HG02870 (cell line): ENCODE results near the gene NCEH1.
"Not testable (repeated sequence)": the region's sequence is repeated elsewhere in the genome, so short reads cannot be mapped to it uniquely, and the experiment has no call there.

ENCODE experiments used
- ATAC-seq: cut with Tn5 transposase; IDR thresholded peaks from one replicate; pipeline ENCODE4 v1.9.1; 2021; ENCODE audit warnings: mild to moderate bottlenecking, moderate library complexity; ENCODE audit not compliant: unreplicated experiment

Gene NCEH1

GRCh38 chr3:172708921-172709773 is 1.7 kb downstream of the NCEH1 start:
- ATAC-seq, result no peak

DNA sequence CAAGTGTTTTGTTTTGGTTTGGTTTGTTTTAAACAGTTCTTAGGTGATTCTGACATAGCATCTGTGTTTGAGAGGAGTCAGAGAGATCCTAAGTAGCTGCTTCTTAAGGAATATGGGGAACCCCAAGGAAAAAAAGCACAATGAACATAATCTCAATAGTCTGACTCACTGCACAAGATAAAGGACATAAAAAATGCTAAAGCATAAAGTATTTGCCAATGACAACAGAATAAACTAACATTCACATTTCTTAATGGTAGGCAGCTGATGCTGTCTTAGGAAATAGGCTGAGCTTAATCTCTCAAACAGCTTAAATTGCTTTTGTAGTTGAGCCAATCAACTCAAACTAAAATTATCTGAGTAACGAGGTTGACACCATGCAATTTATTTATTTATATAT is 2.9 kb downstream of the NCEH1 start:
- no peak for ATAC-seq

DNA sequence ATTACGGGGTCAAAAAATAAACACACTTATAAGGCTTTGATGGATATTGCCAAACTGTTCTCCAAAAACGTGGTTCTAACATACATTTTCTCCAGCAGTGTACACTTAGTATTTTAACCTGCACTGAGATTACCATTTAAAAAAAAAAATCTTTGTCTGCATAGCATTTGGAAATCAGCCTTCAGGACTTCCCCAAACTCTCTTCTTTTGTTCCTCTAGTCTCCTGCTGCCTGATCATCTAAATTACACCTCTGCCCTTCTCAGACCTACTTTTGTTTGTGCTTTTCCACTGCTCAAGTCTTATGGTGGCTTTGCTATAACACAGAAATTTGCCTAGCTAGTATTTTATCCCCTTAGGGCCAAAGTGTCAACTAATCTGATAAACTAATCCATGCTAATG is 3.8 kb downstream of the NCEH1 start:
- ATAC-seq, result no peak

GRCh38 chr3:172705170-172705569 is 5.7 kb downstream of the NCEH1 start:
- no peak for ATAC-seq

GRCh38 chr3:172704001-172704400 is 6.9 kb downstream of the NCEH1 start:
- no peak for ATAC-seq

DNA sequence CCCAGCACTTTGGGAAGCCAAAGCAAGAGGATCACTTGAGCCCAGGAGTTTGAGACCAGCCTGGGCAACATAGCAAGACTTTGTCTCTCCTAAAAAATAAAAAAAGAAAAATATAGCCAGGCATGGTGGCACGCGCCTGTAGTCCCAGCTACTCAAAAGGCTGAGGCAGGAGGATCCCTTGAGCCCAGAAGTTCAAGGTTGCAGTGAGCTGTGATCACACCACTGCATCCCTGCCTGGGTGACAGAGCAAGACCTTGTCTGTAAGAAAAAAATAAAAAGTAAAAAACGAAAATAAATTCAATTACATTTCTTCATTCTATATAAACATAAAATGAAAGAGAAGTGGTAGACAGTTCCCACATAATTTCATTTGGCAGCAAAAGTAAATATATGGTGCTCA is 8.1 kb downstream of the NCEH1 start:
- not testable (repeated sequence) for ATAC-seq

DNA sequence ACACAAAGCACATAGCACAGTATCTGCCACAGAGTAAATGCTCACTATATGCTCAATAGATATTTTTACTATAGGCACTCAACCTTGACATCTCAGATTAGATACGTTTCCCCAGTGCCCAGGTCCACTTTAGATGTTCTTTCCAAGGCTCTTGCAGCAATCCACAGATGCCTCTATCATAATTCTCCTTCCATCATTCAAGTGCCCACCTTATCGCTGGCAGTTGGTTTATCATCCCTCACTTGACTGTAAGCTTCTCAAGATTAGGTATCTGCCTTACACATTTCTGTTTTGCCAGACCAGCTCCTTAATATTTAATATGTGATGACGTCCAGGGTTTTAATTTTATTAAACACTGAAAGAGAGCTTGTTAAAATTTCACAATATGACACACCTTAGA is 8.6 kb downstream of the NCEH1 start:
- ATAC-seq, result no peak

GRCh38 chr3:172701751-172702150 is 9.1 kb downstream of the NCEH1 start:
- ATAC-seq, result no peak

DNA sequence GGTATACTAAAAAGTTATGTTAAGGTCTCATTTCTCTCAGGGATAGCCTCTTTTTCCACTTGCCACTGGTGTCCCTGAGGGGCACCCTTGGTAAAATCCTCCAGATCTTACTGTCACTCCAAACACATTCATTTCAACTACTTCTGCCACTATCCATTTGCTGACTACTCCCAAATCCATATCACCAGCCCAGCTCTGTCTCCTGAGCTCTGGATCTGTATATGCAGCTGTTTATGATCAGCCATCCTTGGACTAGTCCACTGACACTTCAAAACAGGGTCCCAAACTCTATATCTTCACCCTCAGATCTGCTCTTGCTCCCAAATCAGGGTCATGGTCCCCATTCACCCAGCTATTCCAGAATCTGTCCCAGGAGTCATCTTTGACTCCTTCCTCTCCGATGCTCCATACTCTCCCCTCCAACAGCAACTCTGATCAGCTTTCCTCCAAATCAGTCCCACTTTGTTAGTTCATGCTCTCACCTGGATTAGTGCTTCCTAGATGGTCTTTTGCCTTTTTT is 9.9 kb downstream of the NCEH1 start:
- no peak for ATAC-seq

DNA sequence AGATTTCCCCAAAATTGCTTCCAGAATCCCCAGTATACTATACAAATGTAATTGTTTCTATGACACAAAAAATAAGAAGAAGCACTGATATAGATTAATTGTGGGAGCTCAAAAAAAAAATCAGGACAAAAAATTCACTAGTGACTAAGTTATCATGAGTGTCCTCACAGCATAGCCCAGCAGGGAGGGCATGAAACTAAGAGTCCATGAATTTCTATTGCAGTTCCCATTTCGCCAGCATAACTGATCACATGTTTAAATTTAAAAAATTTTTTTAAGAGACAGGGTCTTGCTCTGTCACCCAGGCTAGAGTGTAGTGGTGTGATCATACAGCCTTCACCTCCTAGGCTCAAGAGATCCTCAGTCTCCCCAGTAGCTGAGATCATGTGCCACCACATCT is 10.6 kb downstream of the NCEH1 start:
- no peak for ATAC-seq

DNA sequence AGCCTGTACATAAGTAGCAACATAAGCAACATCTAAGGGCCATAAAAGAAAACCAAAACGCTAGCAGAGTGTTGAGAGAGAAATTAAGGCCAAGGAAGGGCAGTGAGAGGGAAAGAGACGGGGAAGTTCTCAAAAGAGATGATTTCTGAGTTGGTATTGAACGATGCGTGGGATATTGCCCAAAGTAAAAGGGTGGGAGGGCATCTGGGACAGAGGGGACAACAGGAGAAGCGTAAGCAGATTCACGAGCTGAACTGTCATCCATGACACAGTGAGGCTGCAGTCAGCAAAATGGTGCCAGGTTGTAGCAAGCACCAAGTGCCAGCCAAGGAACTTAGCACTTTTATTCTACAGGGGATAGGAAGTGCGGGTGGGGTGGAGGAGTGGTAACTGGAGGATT is 11.8 kb downstream of the NCEH1 start:
- ATAC-seq, result no peak

GRCh38 chr3:172698631-172699030 is 12.2 kb downstream of the NCEH1 start:
- no peak for ATAC-seq

- ATAC-seq, result no peak
Measured at GRCh38 chr3:172697558-172697957, 13.3 kb downstream of the NCEH1 start.

- no peak for ATAC-seq
Measured at GRCh38 chr3:172696357-172696756, 14.5 kb downstream of the NCEH1 start.

DNA sequence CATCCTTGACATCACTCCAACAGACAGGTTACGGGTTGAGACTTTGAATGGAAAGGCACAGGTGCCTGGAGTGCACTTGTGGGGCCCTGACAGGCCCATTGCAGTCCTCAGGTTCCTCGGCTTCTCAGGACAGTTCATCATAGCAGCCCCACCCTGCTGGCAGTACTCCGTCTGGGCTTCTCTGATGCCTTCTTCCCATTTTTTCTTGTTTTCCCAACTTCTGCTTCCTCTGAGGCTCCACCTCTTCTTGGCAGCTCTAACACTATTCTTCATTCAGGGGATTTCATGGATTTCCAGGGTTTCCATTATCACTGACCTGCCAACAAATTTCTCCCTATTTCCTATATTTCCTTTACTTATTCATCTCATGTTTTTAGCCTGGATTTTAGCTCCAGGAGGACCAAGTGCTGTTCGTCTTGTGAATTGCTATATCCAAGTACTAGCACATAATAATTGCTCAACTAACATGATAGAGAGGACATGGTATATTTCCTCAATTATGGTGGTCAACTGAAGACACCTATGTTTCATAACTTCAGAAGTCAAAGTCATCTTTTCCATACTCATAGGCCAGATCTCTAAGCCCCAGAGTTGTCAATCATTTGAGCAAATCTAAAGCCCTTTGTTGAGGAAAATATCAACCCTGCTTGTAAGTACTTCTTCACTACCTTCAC is 16.2 kb downstream of the NCEH1 start:
- ATAC-seq, result no peak

DNA sequence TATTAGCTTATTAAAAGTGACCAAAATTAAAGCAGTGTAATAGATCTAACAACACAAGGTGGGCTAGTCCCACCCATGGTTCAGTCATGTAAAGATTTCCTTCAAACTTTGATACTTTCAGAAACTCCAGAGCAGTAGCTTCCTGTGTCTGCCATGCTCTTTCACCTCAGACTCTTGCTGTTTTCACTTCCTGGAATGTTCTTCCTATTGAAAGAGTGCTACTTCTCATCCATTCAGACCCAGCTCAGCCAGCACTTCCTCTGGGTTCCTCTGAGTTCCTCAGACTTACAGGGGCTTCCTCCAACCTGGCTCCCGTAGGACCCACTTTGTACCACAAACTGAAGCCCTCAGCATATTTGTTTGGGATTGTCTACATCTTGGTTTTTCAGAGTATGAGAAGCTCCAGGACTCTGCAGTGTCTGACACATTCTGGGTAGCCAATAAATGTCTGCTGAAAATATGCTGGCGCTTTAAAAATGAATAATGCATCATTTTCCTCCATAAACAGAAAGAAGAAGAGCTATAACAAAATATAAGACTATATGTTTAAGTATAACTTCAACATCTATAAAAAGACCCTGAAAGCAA is 18.0 kb downstream of the NCEH1 start:
- no peak for ATAC-seq

DNA sequence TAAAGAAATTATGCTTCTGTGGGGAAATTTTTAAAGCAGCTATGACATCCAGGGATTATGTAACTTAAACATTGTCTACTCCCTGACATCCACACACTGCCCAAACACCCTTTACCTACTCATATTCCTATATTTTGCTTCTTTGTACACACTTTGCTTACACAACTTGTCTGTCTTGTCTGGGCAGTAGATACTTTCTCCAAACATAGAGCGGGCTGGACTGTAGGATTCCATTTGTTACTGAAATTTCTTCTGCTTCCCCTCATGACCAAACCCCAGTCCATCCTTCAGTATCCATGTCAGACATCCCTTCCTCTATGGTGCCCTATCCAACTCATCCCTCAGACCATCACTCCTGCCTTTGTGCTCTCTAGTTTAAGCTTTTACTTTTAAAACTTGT is 19.9 kb downstream of the NCEH1 start:
- no peak for ATAC-seq

DNA sequence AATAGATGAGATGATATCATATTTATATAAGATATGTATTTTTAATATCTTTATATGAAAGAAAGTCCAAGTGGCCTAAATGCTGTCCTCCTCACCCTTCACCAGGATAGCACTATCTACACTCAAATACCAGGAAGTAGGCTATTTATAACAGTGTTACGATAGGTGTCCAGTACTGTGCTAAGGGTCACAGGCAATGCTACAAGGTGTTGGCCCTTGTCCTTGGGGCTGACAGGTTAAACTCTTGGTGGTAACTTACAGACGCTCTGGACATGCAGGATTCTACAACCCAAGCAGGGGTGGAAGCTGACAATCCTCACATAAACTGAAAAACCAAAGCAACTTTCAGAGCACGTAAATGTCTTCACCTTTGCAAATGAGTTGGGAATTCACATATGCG is 22.3 kb downstream of the NCEH1 start:
- no peak for ATAC-seq

DNA sequence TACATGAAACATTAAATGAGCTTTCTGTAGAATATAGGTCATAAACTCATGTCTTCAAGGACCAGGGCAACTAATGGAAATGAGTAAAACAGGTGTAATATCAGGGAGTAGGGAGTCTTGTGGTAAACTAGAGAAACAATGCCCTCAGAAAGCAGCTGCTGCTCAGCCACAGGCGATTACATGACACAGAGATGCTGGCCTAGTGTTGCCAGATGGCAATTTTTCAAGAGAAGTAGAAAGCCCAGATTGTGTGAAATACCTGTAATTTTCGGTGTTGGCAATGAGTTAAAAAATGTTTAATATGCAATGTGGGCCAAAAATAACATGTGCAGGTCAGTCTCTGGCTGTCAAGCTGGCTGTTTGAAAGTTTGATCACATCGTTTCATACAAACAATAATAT is 23.4 kb downstream of the NCEH1 start:
- no peak for ATAC-seq

DNA sequence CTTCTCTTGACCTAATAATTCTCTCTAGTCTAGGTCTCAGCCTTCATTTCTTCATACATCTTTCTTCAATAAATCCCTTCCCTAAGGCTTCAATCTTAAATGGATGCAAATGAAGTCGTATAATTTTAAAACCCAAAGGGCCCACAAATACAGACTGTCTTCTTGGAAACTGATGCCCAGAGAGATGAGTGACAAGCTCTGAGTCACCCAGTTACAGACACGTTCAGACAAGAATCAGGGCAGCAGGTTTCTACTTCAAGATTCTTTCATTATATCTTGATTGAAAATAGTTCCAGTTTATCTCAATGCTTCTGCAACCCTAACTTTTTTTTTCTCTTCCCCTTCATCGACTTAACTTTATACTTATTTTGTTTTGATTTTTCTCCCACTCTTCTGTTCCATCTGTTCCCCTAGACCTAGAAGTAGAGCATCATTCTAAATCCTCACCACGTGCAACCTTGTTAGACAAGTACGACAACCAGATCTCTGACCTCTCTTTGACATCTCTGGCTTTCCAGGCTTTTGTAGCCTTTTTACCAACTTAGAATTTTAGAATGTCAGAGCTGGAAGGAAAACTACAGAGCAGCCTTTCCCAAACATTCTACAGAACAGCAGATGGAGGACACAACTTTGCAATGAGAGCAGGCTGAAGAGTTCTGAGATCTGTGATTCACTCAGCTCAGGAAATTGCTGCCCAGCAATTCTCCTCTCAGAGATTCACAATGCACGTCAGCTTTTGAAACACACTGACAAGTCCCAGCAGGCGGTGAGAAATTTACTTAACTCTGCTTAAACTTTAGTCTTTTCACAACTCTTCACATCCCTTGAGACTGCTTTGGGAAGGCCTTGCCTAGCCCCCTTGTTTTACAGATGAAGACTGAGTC is 25.3 kb downstream of the NCEH1 start:
- ATAC-seq, result no peak

DNA sequence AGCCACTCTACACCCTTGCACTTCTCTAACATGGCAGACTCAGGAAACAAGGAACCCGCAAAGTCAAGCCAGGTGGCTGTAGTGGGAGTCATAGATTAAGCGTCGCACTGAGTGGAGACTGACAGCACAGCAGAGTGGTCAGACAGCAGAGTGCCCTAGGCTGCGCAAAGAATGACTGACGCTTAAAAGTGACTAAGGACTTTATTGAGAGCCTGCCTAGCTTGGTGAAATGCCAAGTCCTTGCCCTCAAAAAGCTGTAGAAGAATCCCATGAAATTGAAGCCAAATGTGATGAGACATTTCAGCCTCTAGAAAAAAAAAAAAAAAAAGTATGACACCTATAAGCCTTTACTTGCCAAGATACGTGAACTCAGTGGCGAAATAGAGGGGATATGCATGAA is 30.2 kb downstream of the NCEH1 start:
- ATAC-seq, result no peak
